DND-41 (cell line): Measurements from ENCODE around the gene ASTE1.

ENCODE experiments used
- ATAC-seq: fragments of 200-7000 bp; cut with Tn5 transposase; 3 replicates; pipeline ENCODE4 v1.9.1; 2021; ENCODE audit warnings: low read depth; ENCODE audit not compliant: insufficient read depth
- DNase-seq: peaks from one replicate; pipeline ENCODE4 v3.0.0-alpha.2; 2020
- H2AFZ ChIP-seq: 2 replicates; pipeline ENCODE4 v1.6.0; 2012; ENCODE audit warnings: low read depth, low read length
- H3K27ac ChIP-seq: 2 replicates; pipeline ENCODE4 v1.5.1; 2012; ENCODE audit warnings: low read length, inconsistent platforms
- H3K27me3 ChIP-seq: fragments of 200-600 bp; sonication (generic); 2 replicates; pipeline ENCODE4 v1.6.0; 2012; ENCODE audit warnings: low read length, mild to moderate bottlenecking, inconsistent platforms; ENCODE audit not compliant: insufficient read depth, poor library complexity
- H3K36me3 ChIP-seq: 2 replicates; pipeline ENCODE4 v1.5.1; 2012; ENCODE audit warnings: low read length, inconsistent platforms; ENCODE audit not compliant: insufficient read depth
- H3K4me1 ChIP-seq: 2 replicates; pipeline ENCODE4 v1.5.1; 2012; ENCODE audit warnings: mild to moderate bottlenecking, low read length; ENCODE audit not compliant: insufficient read depth
- H3K4me2 ChIP-seq: 2 replicates; pipeline ENCODE4 v1.6.0; 2012; ENCODE audit warnings: mild to moderate bottlenecking, moderate library complexity, low read length, inconsistent platforms; ENCODE audit not compliant: insufficient read depth
- H3K4me3 ChIP-seq, 2 experiments: fragments of 200-600 bp in 1 of 2; shearing (Covaris generic) in 1 of 2; 2 replicates each; pipeline ENCODE4 v1.5.1; 2012 to 2016; ENCODE audit warnings: inconsistent platforms in 2 of 2, low read length in 2 of 2, mild to moderate bottlenecking in 2 of 2, low read depth in 1 of 2, moderate library complexity in 1 of 2
- H3K79me2 ChIP-seq: 2 replicates; pipeline ENCODE4 v1.6.0; 2012; ENCODE audit warnings: low read length, inconsistent platforms; ENCODE audit not compliant: insufficient read depth
- H3K9ac ChIP-seq: 2 replicates; pipeline ENCODE4 v1.6.0; 2012; ENCODE audit warnings: low read depth, mild to moderate bottlenecking, inconsistent platforms, low read length, moderate library complexity
- H3K9me3 ChIP-seq: 2 replicates; pipeline ENCODE4 v1.5.1; 2012; ENCODE audit warnings: low read length, moderate library complexity, mild to moderate bottlenecking, inconsistent platforms; ENCODE audit not compliant: insufficient read depth, severe bottlenecking
- H4K20me1 ChIP-seq: 2 replicates; pipeline ENCODE4 v1.6.0; 2012; ENCODE audit warnings: low read length; ENCODE audit not compliant: insufficient read depth
- EZH2 ChIP-seq: IDR thresholded peaks from 3 replicates; pipeline ENCODE4 v1.6.1; 2012; ENCODE audit warnings: borderline replicate concordance, low read depth, mild to moderate bottlenecking, moderate library complexity, low read length, inconsistent platforms; ENCODE audit not compliant: severe bottlenecking
- TF ChIP-seq, protein P1 (sequence below): IDR thresholded peaks from 2 replicates; pipeline ENCODE4 v1.5.1; 2012; ENCODE audit warnings: borderline replicate concordance, low read length, moderate library complexity, mild to moderate bottlenecking; ENCODE audit not compliant: poor library complexity, severe bottlenecking; ENCODE audit errors: extremely low read depth

Gene ASTE1

DNA sequence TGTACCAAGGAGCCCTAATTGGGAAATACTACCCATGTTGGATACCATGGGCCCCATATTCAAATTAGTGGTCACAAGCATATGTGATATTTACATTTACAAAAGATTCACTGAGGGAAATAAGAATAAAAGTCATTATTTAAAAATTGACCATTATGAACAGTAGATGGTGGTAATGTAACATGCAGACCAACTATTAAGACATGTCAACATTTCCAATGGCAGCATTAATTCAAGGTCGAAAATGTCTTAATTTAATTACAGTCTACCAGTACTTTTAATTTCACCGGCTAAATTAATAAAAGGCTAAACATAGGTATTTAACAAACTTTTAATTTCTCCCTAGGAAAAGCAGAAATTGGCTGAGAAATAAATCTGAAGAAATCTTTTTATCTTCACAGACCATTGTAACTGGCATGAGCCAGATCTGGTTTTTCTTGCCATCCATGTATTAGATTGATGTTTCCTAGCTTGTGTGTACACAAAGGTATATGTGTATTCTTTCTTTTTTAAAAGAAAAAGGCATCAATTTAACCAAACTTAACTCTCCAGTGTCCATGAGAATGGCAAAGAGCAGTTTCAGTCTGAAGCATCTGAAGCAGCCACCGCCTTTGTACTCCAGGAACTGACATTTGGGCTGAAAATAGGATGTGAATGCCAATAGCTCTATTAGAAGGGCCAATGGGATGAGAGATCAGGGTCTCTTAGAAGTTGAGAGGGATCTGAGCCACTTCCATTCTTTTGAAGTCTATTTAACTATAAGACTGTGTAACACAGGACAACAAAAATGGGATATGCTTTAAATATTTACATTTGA, 26.6 kb upstream of the ASTE1 start:
- no peak overlapping the region for H3K9ac ChIP-seq
- H2AFZ ChIP-seq: no peak overlapping the region
- ATAC-seq (no peak), DNase-seq (no peak)
- TF ChIP-seq, protein P1, sequence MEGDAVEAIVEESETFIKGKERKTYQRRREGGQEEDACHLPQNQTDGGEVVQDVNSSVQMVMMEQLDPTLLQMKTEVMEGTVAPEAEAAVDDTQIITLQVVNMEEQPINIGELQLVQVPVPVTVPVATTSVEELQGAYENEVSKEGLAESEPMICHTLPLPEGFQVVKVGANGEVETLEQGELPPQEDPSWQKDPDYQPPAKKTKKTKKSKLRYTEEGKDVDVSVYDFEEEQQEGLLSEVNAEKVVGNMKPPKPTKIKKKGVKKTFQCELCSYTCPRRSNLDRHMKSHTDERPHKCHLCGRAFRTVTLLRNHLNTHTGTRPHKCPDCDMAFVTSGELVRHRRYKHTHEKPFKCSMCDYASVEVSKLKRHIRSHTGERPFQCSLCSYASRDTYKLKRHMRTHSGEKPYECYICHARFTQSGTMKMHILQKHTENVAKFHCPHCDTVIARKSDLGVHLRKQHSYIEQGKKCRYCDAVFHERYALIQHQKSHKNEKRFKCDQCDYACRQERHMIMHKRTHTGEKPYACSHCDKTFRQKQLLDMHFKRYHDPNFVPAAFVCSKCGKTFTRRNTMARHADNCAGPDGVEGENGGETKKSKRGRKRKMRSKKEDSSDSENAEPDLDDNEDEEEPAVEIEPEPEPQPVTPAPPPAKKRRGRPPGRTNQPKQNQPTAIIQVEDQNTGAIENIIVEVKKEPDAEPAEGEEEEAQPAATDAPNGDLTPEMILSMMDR: peak; percentile 18
- TF ChIP-seq EZH2: no peak
- H3K4me1 ChIP-seq: no peaks in the 10 kb centered on the region
- no peaks in the 10 kb centered on the region for H3K9me3 ChIP-seq
- H4K20me1 ChIP-seq: no peaks in the 10 kb centered on the region
- no peaks in the 10 kb centered on the region for H3K79me2 ChIP-seq
- no peaks in the 10 kb centered on the region for H3K27me3 ChIP-seq
- H3K36me3 ChIP-seq: no peaks in the 10 kb centered on the region
- no peak overlapping the region for H3K27ac ChIP-seq
- no peak overlapping the region for H3K4me2 ChIP-seq
- H3K4me3 ChIP-seq: no peak overlapping the region

DNA sequence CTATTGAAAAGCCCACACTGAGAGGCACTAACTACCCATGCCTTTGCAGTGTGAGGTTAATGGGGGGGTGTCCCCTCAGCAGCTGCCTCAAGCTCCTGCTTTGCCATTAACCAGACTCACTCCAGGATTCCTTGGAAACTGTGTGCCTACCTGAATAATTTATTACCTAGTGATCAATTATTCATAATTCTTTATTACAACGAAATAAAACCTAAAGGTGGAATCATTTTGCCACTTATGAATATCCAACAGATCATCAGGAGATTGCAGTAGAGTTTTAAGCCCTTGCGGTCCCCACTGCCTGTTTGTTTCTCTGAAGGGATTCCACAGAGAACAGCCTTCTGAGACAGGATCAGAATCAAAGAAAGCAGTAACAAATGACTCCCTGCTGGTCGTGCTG, 23.4 kb upstream of the ASTE1 start:
- Histone ChIP-seq H3K4me1 (peaks cover 6% of the 10 kb centered on the region; the same call in 1 of the 2 replicates), H3K27me3 (no peaks in the 10 kb centered on the region), H3K36me3 (no peaks in the 10 kb centered on the region), H3K4me2 (no peak overlapping the region), H2AFZ (no peak overlapping the region), H4K20me1 (no peaks in the 10 kb centered on the region), H3K9ac (no peak overlapping the region), H3K9me3 (no peaks in the 10 kb centered on the region), H3K79me2 (no peaks in the 10 kb centered on the region), H3K27ac (no peak overlapping the region), H3K4me3 (no peak overlapping the region)
- DNase-seq: no peak
- TF ChIP-seq EZH2: no peak
- TF ChIP-seq, protein P1: no peak
- no peak for ATAC-seq

DNA sequence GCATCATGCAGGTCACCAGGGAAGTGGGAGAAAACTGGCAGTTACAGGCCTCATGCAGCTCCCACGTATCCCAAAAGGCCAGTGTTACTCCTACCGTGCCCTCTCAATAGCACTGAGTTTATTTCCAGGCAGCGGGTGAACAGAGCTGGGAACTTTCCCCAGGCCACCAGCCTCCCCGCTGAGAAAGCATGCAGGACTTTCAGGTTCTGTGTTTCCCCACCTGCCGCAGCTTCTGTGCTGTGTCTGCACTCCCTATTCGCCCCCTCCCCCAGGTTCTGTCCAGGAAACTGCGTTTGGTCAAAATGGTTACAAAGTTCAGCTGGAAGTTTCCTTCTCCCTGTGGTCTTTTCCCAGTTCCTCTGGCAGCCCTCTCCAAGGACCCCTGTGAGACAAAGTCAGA, 21.4 kb upstream of the ASTE1 start:
- H3K4me1 ChIP-seq: peaks cover 6% of the 10 kb centered on the region
- no peak overlapping the region for H3K9ac ChIP-seq
- no peak overlapping the region for H3K4me2 ChIP-seq
- no peak for ATAC-seq
- H3K79me2 ChIP-seq: no peaks in the 10 kb centered on the region
- H3K27ac ChIP-seq: no peak overlapping the region
- H3K36me3 ChIP-seq: no peaks in the 10 kb centered on the region
- no peak for TF ChIP-seq EZH2
- TF ChIP-seq, protein P1: no peak
- no peak for DNase-seq
- 0 out of 2 replicates have a peak overlapping the region, but pooled peaks have one; percentile 16 for H2AFZ ChIP-seq
- H3K9me3 ChIP-seq: no peaks in the 10 kb centered on the region
- no peak overlapping the region for H3K4me3 ChIP-seq
- no peaks in the 10 kb centered on the region for H3K27me3 ChIP-seq
- no peaks in the 10 kb centered on the region for H4K20me1 ChIP-seq
